CD4-positive, alpha-beta T cell (primary cell): ENCODE data around the gene CSNK1A1L. TPM values are rescaled to one million over a fixed set of nuclear protein-coding genes. Genes with fewer than 3 reads are reported as not detected.

Experiments
- ATAC-seq: fragments of 200-7000 bp; cut with Tn5 transposase; one replicate; pipeline ENCODE4 v1.10.0; 2022; ENCODE audit warnings: mild to moderate bottlenecking; ENCODE audit not compliant: poor library complexity
- CTCF ChIA-PET: fragments of 350-600 bp; sonication (Branson Sonifier 250); formaldehyde crosslinking; loops from one replicate; lab custom pipeline; 2021; ENCODE audit warnings: antibody characterized with exemption, inconsistent platforms; lab: Charles Lee
- POLR2A ChIA-PET: fragments of 350-600 bp; sonication (Branson Sonifier 250); formaldehyde crosslinking; loops from one replicate; lab custom pipeline; 2021; ENCODE audit warnings: antibody characterized with exemption, inconsistent platforms; lab: Charles Lee
- DNase-seq, 14 experiments: peaks; one replicate each; pipeline ENCODE4 v3.0.0-alpha.2; 2013 to 2020; ENCODE audit warnings: mixed read lengths in 2 of 14
- H3K27ac ChIP-seq, 2 donors: one replicate each; pipeline versions ENCODE4 v1.5.1 to v1.7.0; 2013; ENCODE audit warnings: low read length in 2 of 2, low read depth in 1 of 2, mild to moderate bottlenecking in 1 of 2
- H3K27me3 ChIP-seq, 2 experiments: 1 replicate in 1 of 2; 2 replicates in 1 of 2; pipeline versions ENCODE4 v1.6.1 to v1.7.0; 2013; ENCODE audit warnings: low read length in 2 of 2, control low read depth in 1 of 2, mild to moderate bottlenecking in 1 of 2, moderate library complexity in 1 of 2; ENCODE audit not compliant: insufficient read depth in 2 of 2, control insufficient read depth in 1 of 2
- H3K36me3 ChIP-seq: one replicate; pipeline ENCODE4 v1.6.1; 2013; ENCODE audit warnings: low read length, control low read depth; ENCODE audit not compliant: insufficient read depth
- H3K4me1 ChIP-seq: one replicate; pipeline ENCODE4 v1.6.1; 2013; ENCODE audit warnings: low read length, control low read depth; ENCODE audit not compliant: insufficient read depth
- H3K4me3 ChIP-seq: one replicate; pipeline ENCODE4 v1.5.1; 2013; ENCODE audit warnings: mild to moderate bottlenecking, low read length, moderate library complexity
- H3K9me3 ChIP-seq, 2 experiments: 1 replicate in 1 of 2; 2 replicates in 1 of 2; pipeline versions ENCODE4 v1.6.1 to v1.7.0; 2013; ENCODE audit warnings: low read length in 2 of 2, mild to moderate bottlenecking in 2 of 2, control low read depth in 1 of 2, moderate library complexity in 1 of 2; ENCODE audit not compliant: control insufficient read depth in 1 of 2, insufficient read depth in 1 of 2
- H3K27ac Mint-ChIP-seq: one replicate; pipeline ENCODE4 v1.8.0; 2020; ENCODE audit warnings: mixed read lengths
- H3K27me3 Mint-ChIP-seq: one replicate; pipeline ENCODE4 v1.8.0; 2021; ENCODE audit warnings: mixed read lengths
- H3K36me3 Mint-ChIP-seq: one replicate; pipeline ENCODE4 v1.8.0; 2021; ENCODE audit warnings: low read depth, mixed read lengths
- H3K4me1 Mint-ChIP-seq: one replicate; pipeline ENCODE4 v1.8.0; 2021; ENCODE audit warnings: low read depth, mixed read lengths
- H3K4me3 Mint-ChIP-seq: one replicate; pipeline ENCODE4 v1.8.0; 2020; ENCODE audit warnings: mild to moderate bottlenecking, mixed read lengths
- H3K9me3 Mint-ChIP-seq: one replicate; pipeline ENCODE4 v1.8.0; 2020; ENCODE audit warnings: mixed read lengths
- intact Hi-C, 2 experiments: fragments of 100-400 bp; cut with DNase I in 1 of 2; cut with micrococcal nuclease in 1 of 2; formaldehyde crosslinking; loops; one replicate each; pipeline versions ENCODE4 v1.15.1 to v1.9.0; 2023 to 2025; cut with DNase I, micrococcal nuclease
- total RNA-seq, 174 experiments: library from RNA in 2 of 174; stranded (reverse) in 2 of 174; gene quantifications; one replicate each; pipeline ENCODE4 v1.2.3 and lab custom pipeline; 2021 to 2026
- TF ChIP-seq, protein P1 (sequence below): fragments of 200-600 bp; IDR thresholded peaks from one replicate; pipeline ENCODE4 v1.8.0; 2022; ENCODE audit warnings: antibody characterized with exemption, mild to moderate bottlenecking

Gene CSNK1A1L
- total RNA-seq, 2 experiments from 2014 or later: not detected

DNA sequence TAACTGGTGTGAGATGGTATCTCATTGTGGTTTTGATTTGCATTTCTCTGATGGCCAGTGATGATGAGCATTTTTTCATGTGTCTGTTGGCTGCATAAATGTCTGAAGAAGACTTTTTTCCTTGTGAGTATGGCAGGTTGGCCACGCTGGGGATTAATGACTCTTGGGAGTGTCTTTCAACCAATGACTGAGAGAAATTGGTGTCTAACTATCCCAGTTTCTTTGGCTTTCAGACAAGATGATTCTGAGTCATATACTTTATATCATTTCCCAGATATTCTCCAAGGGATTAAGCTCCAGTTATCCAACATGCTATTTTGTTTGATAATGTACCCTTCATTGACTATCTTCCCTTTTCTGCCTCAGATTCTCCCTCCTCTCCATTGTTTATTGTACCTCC, 35.5 kb upstream of the CSNK1A1L start:
- POLR2A ChIA-PET: no interaction called here

GRCh38 chr13:37139356-37139755, 33.9 kb upstream of the CSNK1A1L start:
- Histone ChIP-seq H3K27ac (no peak overlapping the region), H3K36me3 (no peaks in the 10 kb centered on the region), H3K27me3 (no peaks in the 10 kb centered on the region), H3K4me3 (no peak overlapping the region), H3K4me1 (no peaks in the 10 kb centered on the region), H3K9me3 (no peaks in the 10 kb centered on the region)
- H3K4me3 Mint-ChIP-seq: no peak overlapping the region
- DNase-seq (no peak), ATAC-seq (no peak)
- TF ChIP-seq, protein P1, sequence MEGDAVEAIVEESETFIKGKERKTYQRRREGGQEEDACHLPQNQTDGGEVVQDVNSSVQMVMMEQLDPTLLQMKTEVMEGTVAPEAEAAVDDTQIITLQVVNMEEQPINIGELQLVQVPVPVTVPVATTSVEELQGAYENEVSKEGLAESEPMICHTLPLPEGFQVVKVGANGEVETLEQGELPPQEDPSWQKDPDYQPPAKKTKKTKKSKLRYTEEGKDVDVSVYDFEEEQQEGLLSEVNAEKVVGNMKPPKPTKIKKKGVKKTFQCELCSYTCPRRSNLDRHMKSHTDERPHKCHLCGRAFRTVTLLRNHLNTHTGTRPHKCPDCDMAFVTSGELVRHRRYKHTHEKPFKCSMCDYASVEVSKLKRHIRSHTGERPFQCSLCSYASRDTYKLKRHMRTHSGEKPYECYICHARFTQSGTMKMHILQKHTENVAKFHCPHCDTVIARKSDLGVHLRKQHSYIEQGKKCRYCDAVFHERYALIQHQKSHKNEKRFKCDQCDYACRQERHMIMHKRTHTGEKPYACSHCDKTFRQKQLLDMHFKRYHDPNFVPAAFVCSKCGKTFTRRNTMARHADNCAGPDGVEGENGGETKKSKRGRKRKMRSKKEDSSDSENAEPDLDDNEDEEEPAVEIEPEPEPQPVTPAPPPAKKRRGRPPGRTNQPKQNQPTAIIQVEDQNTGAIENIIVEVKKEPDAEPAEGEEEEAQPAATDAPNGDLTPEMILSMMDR: no peak
- H3K9me3 Mint-ChIP-seq: no peaks in the 10 kb centered on the region
- intact Hi-C loops: no loop called here
- H3K36me3 Mint-ChIP-seq: no peaks in the 10 kb centered on the region
- H3K4me1 Mint-ChIP-seq: no peaks in the 10 kb centered on the region
- H3K27ac Mint-ChIP-seq: no peak overlapping the region
- POLR2A ChIA-PET: no interaction called here
- H3K27me3 Mint-ChIP-seq: peaks cover 4% of the 10 kb centered on the region
- CTCF ChIA-PET: interaction anchor here (0.9 kb wide), 1 partner anchor 21 kb away, joined by 3 read pairs; no protein-coding TSS in a partner anchor

More for the DNA sequence above, 35.5 kb upstream of the CSNK1A1L start:
- Histone ChIP-seq H3K4me1 (no peaks in the 10 kb centered on the region), H3K27me3 (no peaks in the 10 kb centered on the region), H3K4me3 (no peak overlapping the region), H3K9me3 (no peaks in the 10 kb centered on the region), H3K36me3 (no peaks in the 10 kb centered on the region), H3K27ac (no peak overlapping the region)
- H3K27me3 Mint-ChIP-seq: peaks cover 4% of the 10 kb centered on the region
- H3K4me3 Mint-ChIP-seq: no peak overlapping the region
- H3K36me3 Mint-ChIP-seq: no peaks in the 10 kb centered on the region
- no peak for ATAC-seq
- H3K9me3 Mint-ChIP-seq: no peaks in the 10 kb centered on the region
- TF ChIP-seq, protein P1: no peak
- intact Hi-C loops: no loop called here
- H3K4me1 Mint-ChIP-seq: no peaks in the 10 kb centered on the region
- no peak overlapping the region for H3K27ac Mint-ChIP-seq
- no peak for DNase-seq
- CTCF ChIA-PET: no interaction called here

GRCh38 chr13:37138926-37139325, 33.5 kb upstream of the CSNK1A1L start:
- intact Hi-C loops: no loop called here
- Histone ChIP-seq H3K4me3 (no peak overlapping the region), H3K9me3 (no peaks in the 10 kb centered on the region), H3K27ac (no peak overlapping the region), H3K4me1 (no peaks in the 10 kb centered on the region), H3K36me3 (no peaks in the 10 kb centered on the region), H3K27me3 (no peaks in the 10 kb centered on the region)
- no peaks in the 10 kb centered on the region for H3K36me3 Mint-ChIP-seq
- CTCF ChIA-PET: interaction anchor here (0.9 kb wide), 1 partner anchor 20 kb away, joined by 3 read pairs; no protein-coding TSS in a partner anchor
- no peak overlapping the region for H3K27ac Mint-ChIP-seq
- TF ChIP-seq, protein P1: no peak
- H3K4me1 Mint-ChIP-seq: no peaks in the 10 kb centered on the region
- ATAC-seq (no peak), DNase-seq (no peak)
- peaks cover 4% of the 10 kb centered on the region for H3K27me3 Mint-ChIP-seq
- POLR2A ChIA-PET: no interaction called here
- H3K4me3 Mint-ChIP-seq: no peak overlapping the region
- H3K9me3 Mint-ChIP-seq: no peaks in the 10 kb centered on the region
